H1 (cell line): ENCODE data around the gene RHBDD1. TPM values are rescaled to one million over a fixed set of nuclear protein-coding genes. Genes with fewer than 3 reads are reported as not detected.
A peak's percentile ranks its signal among the peaks of the same experiment; 100 is the strongest.

Experiments used
- ATF2 ChIP-seq: IDR thresholded peaks from 2 replicates; pipeline ENCODE4 v1.6.1; 2012; ENCODE audit warnings: low read length, inconsistent platforms
- ATF3 ChIP-seq: IDR thresholded peaks from 2 replicates; pipeline ENCODE4 v1.6.1; 2011; ENCODE audit warnings: low read depth, mild to moderate bottlenecking, low read length; ENCODE audit not compliant: insufficient read depth
- BACH1 ChIP-seq: IDR thresholded peaks from 2 replicates; pipeline ENCODE4 v1.6.1; 2012; ENCODE audit warnings: low read length, improper control_type of control experiment
- EZH2 ChIP-seq: fragments of 200-600 bp; sonication (generic); IDR thresholded peaks from 2 replicates; pipeline ENCODE4 v1.7.1; 2012; ENCODE audit warnings: low read depth, mild to moderate bottlenecking, moderate library complexity, low read length, inconsistent platforms; ENCODE audit not compliant: severe bottlenecking
- GABPA ChIP-seq: IDR thresholded peaks from 2 replicates; pipeline ENCODE4 v1.6.1; 2011; ENCODE audit warnings: mild to moderate bottlenecking, low read length, moderate library complexity, borderline replicate concordance; ENCODE audit not compliant: insufficient read depth
- HDAC2 ChIP-seq, 2 experiments: fragments of 300-600 bp in 1 of 2; sonication (generic) in 1 of 2; IDR thresholded peaks; 2 replicates each; pipeline ENCODE4 v1.6.1; 2011 to 2012; ENCODE audit warnings: low read depth in 2 of 2, low read length in 2 of 2, mild to moderate bottlenecking in 2 of 2, moderate library complexity in 2 of 2, borderline replicate concordance in 1 of 2, inconsistent platforms in 1 of 2
- JUND ChIP-seq: IDR thresholded peaks from 2 replicates; pipeline ENCODE4 v1.6.1; 2011; ENCODE audit warnings: mild to moderate bottlenecking, improper control_type of control experiment, low read length
- KDM1A ChIP-seq: fragments of 200-600, 300-600 bp; sonication (generic); IDR thresholded peaks from 2 replicates; pipeline ENCODE4 v1.7.1; 2016; ENCODE audit warnings: mild to moderate bottlenecking, low read length, borderline replicate concordance
- KDM5A ChIP-seq: fragments of 200-600 bp; IDR thresholded peaks from 2 replicates; pipeline ENCODE4 v1.7.1; 2012; ENCODE audit warnings: mild to moderate bottlenecking, low read length, inconsistent platforms, mixed read lengths
- MAX ChIP-seq: IDR thresholded peaks from 2 replicates; pipeline ENCODE4 v1.6.1; 2012; ENCODE audit warnings: inconsistent platforms
- POLR2AphosphoS5 ChIP-seq: IDR thresholded peaks from 2 replicates; pipeline ENCODE4 v1.6.1; 2011; ENCODE audit warnings: low read depth, low read length
- POU5F1 ChIP-seq: IDR thresholded peaks from 2 replicates; pipeline ENCODE4 v1.6.1; 2011; ENCODE audit warnings: low read depth, mild to moderate bottlenecking, low read length, moderate library complexity
- SAP30 ChIP-seq: fragments of 300-600 bp; sonication (generic); IDR thresholded peaks from 2 replicates; pipeline ENCODE4 v1.7.1; 2012; ENCODE audit warnings: low read length, moderate library complexity, mild to moderate bottlenecking, inconsistent platforms; ENCODE audit not compliant: insufficient read depth, insufficient replicate concordance
- SIRT6 ChIP-seq: IDR thresholded peaks from one replicate; pipeline ENCODE4 v1.7.1; 2012; ENCODE audit warnings: low read length, inconsistent platforms
- TCF12 ChIP-seq: IDR thresholded peaks from 2 replicates; pipeline ENCODE4 v1.6.1; 2011; ENCODE audit warnings: low read depth, mild to moderate bottlenecking, low read length
- YY1 ChIP-seq: IDR thresholded peaks from 2 replicates; pipeline ENCODE4 v1.6.1; 2011; ENCODE audit warnings: low read depth, mild to moderate bottlenecking, low read length
- polyA plus RNA-seq, 7 experiments: library from polyadenylated mRNA; depleted of rRNA in 3 of 7; stranded (reverse) in 5 of 7; unstranded in 2 of 7; fragments of >200 nt in 5 of 7; fragments of 200-250 nt in 2 of 7; gene quantifications; 1 replicate in 5 of 7; 2 replicates in 1 of 7; 4 replicates in 1 of 7; pipeline versions ENCODE4 v1.2.1 to v1.2.3, GENCODE V29; 2011 to 2013; ENCODE audit warnings: missing spikeins in 2 of 7, mixed read lengths in 2 of 7
- total RNA-seq: library from RNA; stranded (reverse); fragmentation: NEBNext Ultra II Directional; extraction: Animal tissue kit (Norgen Biotek cat#: 25700); gene quantifications from 2 replicates; pipeline ENCODE4 v1.2.1, GENCODE V29; 2021

Gene RHBDD1
- total and polyA plus RNA-seq, 2 of the 8 experiments (the other 6 are each of a cell fraction or from before 2014, with no cell fraction given): 10.5 to 23.1 TPM

GRCh38 chr2:226791487-226792081 is 44.3 kb upstream of the RHBDD1 start (continued):
- TF ChIP-seq GABPA: no peak
- TF ChIP-seq SAP30: no peak
- TF ChIP-seq HDAC2 (IDR thresholded peaks at IDR 0.05; ENCODE audit: borderline replicate concordance in 1 of 2, low read depth in 2 of 2, low read length in 2 of 2): no peak
- no peak for TF ChIP-seq KDM1A
- no peak for TF ChIP-seq SIRT6
- no peak for TF ChIP-seq ATF3
- no peak for TF ChIP-seq POLR2AphosphoS5
- no peak for TF ChIP-seq JUND
- no peak for TF ChIP-seq BACH1
- 0 out of 2 replicates have a peak, but pooled peaks have one; percentile 30 for TF ChIP-seq YY1
- no peak for TF ChIP-seq POU5F1
- peak; percentile 66; the same call in 1 of the 2 replicates for TF ChIP-seq TCF12
- TF ChIP-seq MAX: peak; percentile 89
- no peak for TF ChIP-seq KDM5A
- no peak for TF ChIP-seq ATF2
- TF ChIP-seq EZH2: no peak
- TF ChIP-seq, all 59 proteins: peak for 17
